Sigmoid colon (tissue), 4 donors: ENCODE results near the gene PRCP.

Source experiments
- POLR2A ChIP-seq, 2 donors: fragments of 450-650 bp; IDR thresholded peaks; one replicate each; pipeline ENCODE4 v1.6.1; 2016; ENCODE audit warnings: antibody characterized with exemption in 2 of 2, mild to moderate bottlenecking in 2 of 2, moderate library complexity in 2 of 2
- POLR2AphosphoS5 ChIP-seq, 4 donors: sonication (generic); formaldehyde crosslinking; IDR thresholded peaks; one replicate each; pipeline ENCODE4 v1.6.1; 2017; ENCODE audit warnings: antibody characterized with exemption in 4 of 4
- TF ChIP-seq, protein P1 (sequence below), 4 experiments: fragments of 450-650 bp in 3 of 4; fragments of 200-600 bp in 1 of 4; IDR thresholded peaks; one replicate each; pipeline ENCODE4 v1.5.1; 2016 to 2019; ENCODE audit warnings: antibody characterized with exemption in 4 of 4, mild to moderate bottlenecking in 3 of 4, moderate library complexity in 2 of 4

- TF ChIP-seq POLR2AphosphoS5 (IDR thresholded peaks at IDR 0.05) (no peak), POLR2A (IDR thresholded peaks at IDR 0.05) (no peak)
- TF ChIP-seq, protein P1, sequence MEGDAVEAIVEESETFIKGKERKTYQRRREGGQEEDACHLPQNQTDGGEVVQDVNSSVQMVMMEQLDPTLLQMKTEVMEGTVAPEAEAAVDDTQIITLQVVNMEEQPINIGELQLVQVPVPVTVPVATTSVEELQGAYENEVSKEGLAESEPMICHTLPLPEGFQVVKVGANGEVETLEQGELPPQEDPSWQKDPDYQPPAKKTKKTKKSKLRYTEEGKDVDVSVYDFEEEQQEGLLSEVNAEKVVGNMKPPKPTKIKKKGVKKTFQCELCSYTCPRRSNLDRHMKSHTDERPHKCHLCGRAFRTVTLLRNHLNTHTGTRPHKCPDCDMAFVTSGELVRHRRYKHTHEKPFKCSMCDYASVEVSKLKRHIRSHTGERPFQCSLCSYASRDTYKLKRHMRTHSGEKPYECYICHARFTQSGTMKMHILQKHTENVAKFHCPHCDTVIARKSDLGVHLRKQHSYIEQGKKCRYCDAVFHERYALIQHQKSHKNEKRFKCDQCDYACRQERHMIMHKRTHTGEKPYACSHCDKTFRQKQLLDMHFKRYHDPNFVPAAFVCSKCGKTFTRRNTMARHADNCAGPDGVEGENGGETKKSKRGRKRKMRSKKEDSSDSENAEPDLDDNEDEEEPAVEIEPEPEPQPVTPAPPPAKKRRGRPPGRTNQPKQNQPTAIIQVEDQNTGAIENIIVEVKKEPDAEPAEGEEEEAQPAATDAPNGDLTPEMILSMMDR (IDR thresholded peaks at IDR 0.05) = no peak
Observed at GRCh38 chr11:82815406-82815805, 84.8 kb downstream of the PRCP start.
